KMS-11 (cell line): ENCODE measurements around the gene KRTAP2-1.
A peak's percentile ranks its signal among the peaks of the same experiment; 100 is the strongest.
"Not testable (repeated sequence)": the region's sequence is repeated elsewhere in the genome, so short reads cannot be mapped to it uniquely, and the experiment has no call there.

Experiments used
- H2AFZ ChIP-seq: fragments of 200-600 bp; sonication (generic); 2 replicates; pipeline ENCODE4 v1.6.1; 2016; ENCODE audit warnings: antibody characterized with exemption, mixed run types, low read depth
- H3K27ac ChIP-seq: fragments of 200-600 bp; sonication (generic); 2 replicates; pipeline ENCODE4 v1.6.1; 2016; ENCODE audit warnings: mild to moderate bottlenecking, mixed run types
- H3K27me3 ChIP-seq: fragments of 200-600 bp; sonication (generic); 2 replicates; pipeline ENCODE4 v1.6.1; 2017; ENCODE audit warnings: mild to moderate bottlenecking, low read depth, mixed run types, moderate library complexity; ENCODE audit not compliant: insufficient read depth
- H3K36me3 ChIP-seq: fragments of 200-600 bp; sonication (generic); 2 replicates; pipeline ENCODE4 v1.6.1; 2017; ENCODE audit warnings: mild to moderate bottlenecking, mixed run types; ENCODE audit not compliant: insufficient read depth
- H3K4me1 ChIP-seq: fragments of 200-600 bp; sonication (generic); 2 replicates; pipeline ENCODE4 v1.6.1; 2016; ENCODE audit warnings: mild to moderate bottlenecking, low read depth, mixed run types; ENCODE audit not compliant: poor library complexity, severe bottlenecking
- H3K4me2 ChIP-seq: fragments of 200-600 bp; sonication (generic); 2 replicates; pipeline ENCODE4 v1.7.0; 2016; ENCODE audit warnings: mild to moderate bottlenecking, mixed run types
- H3K4me3 ChIP-seq: fragments of 200-600 bp; sonication (generic); IDR thresholded peaks from 2 replicates; pipeline ENCODE4 v1.6.1; 2017; ENCODE audit warnings: low read depth, low read length, mixed read lengths; ENCODE audit not compliant: insufficient read depth
- H3K79me2 ChIP-seq: fragments of 200-600 bp; sonication (generic); 2 replicates; pipeline ENCODE4 v1.6.1; 2016; ENCODE audit warnings: low read depth, mixed run types; ENCODE audit not compliant: insufficient read depth
- H3K9ac ChIP-seq: fragments of 200-600 bp; sonication (generic); 2 replicates; pipeline ENCODE4 v1.6.1; 2016; ENCODE audit warnings: mild to moderate bottlenecking, mixed run types
- H4K20me1 ChIP-seq: fragments of 200-600 bp; sonication (generic); 2 replicates; pipeline ENCODE4 v1.6.1; 2016; ENCODE audit warnings: mild to moderate bottlenecking, mixed run types; ENCODE audit not compliant: insufficient read depth
- CTCF ChIP-seq: fragments of 200-600 bp; sonication (generic); conservative IDR thresholded peaks from 2 replicates; pipeline ENCODE4 v1.6.1; 2017; ENCODE audit warnings: low read depth, mild to moderate bottlenecking, antibody characterized with exemption, low read length, moderate library complexity, mixed read lengths

KRTAP2-1 gene

GRCh38 chr17:41046735-41047465 lies at the start of gene KRTAP2-1:
TSS of gene KRTAP2-1 (minus strand) at chr17:41047316. CDS start at chr17:41047267, 49 bp downstream.
- H3K36me3 ChIP-seq, H3K27ac ChIP-seq, H3K4me2 ChIP-seq, H2AFZ ChIP-seq, H3K4me3 ChIP-seq, H3K9ac ChIP-seq, H4K20me1 ChIP-seq, H3K27me3 ChIP-seq, H3K79me2 ChIP-seq, H3K4me1 ChIP-seq: not testable (repeated sequence)

- H3K4me3 ChIP-seq: no peak overlapping the region
- H3K9ac ChIP-seq: no peak overlapping the region
- no peak overlapping the region for H3K27ac ChIP-seq
- H3K4me1 ChIP-seq: no peaks in the 10 kb centered on the region
- no peak overlapping the region for H3K4me2 ChIP-seq
- H3K36me3 ChIP-seq: no peaks in the 10 kb centered on the region
- H3K79me2 ChIP-seq: no peaks in the 10 kb centered on the region
- H2AFZ ChIP-seq: no peak overlapping the region
- no peaks in the 10 kb centered on the region for H4K20me1 ChIP-seq
- H3K27me3 ChIP-seq: no peaks in the 10 kb centered on the region
- TF ChIP-seq CTCF: no peak
Measured at GRCh38 chr17:41096055-41096454, 48.9 kb upstream of the KRTAP2-1 start.

GRCh38 chr17:41088760-41089352 lies 41.7 kb upstream of the KRTAP2-1 start:
- H3K9ac ChIP-seq, H3K4me1 ChIP-seq, H3K79me2 ChIP-seq, H3K27ac ChIP-seq, H3K4me3 ChIP-seq, H3K27me3 ChIP-seq, H4K20me1 ChIP-seq, H2AFZ ChIP-seq, H3K36me3 ChIP-seq: not testable (repeated sequence)
- H3K4me2 ChIP-seq: peak overlapping the region; percentile 10; the same call in 1 of the 2 replicates

- H3K27ac ChIP-seq, H3K4me3 ChIP-seq, H2AFZ ChIP-seq, H3K27me3 ChIP-seq, H3K79me2 ChIP-seq, H3K36me3 ChIP-seq, H3K4me2 ChIP-seq, H3K9ac ChIP-seq, H3K4me1 ChIP-seq, H4K20me1 ChIP-seq: not testable (repeated sequence)
Measured at GRCh38 chr17:41084100-41084856, 37.2 kb upstream of the KRTAP2-1 start, which contains the start of gene KRTAP4-7. TSS of gene KRTAP4-7 (plus strand) at chr17:41084150. CDS start at chr17:41084207, 57 bp downstream.

GRCh38 chr17:41083427-41083826 lies 36.3 kb upstream of the KRTAP2-1 start:
- not testable (repeated sequence) for H3K36me3 ChIP-seq, H3K4me1 ChIP-seq, H3K79me2 ChIP-seq, H4K20me1 ChIP-seq, H3K27ac ChIP-seq, H3K4me2 ChIP-seq, H2AFZ ChIP-seq, H3K4me3 ChIP-seq, H3K9ac ChIP-seq, H3K27me3 ChIP-seq

GRCh38 chr17:41082626-41083025 lies 35.5 kb upstream of the KRTAP2-1 start:
- H3K4me2 ChIP-seq: no peak overlapping the region
- no peaks in the 10 kb centered on the region for H4K20me1 ChIP-seq
- no peaks in the 10 kb centered on the region for H3K36me3 ChIP-seq
- H3K4me1 ChIP-seq: no peaks in the 10 kb centered on the region
- no peaks in the 10 kb centered on the region for H3K27me3 ChIP-seq
- no peak for TF ChIP-seq CTCF
- no peak overlapping the region for H3K4me3 ChIP-seq
- H3K9ac ChIP-seq: no peak overlapping the region
- no peaks in the 10 kb centered on the region for H3K79me2 ChIP-seq
- H2AFZ ChIP-seq: no peak overlapping the region
- H3K27ac ChIP-seq: no peak overlapping the region
